Measurements from ENCODE around the gene HARBI1. TPM values are rescaled to one million over a fixed set of nuclear protein-coding genes. Genes with fewer than 3 reads are reported as not detected.
A peak's percentile ranks its signal among the peaks of the same experiment; 100 is the strongest.

The HARBI1 gene
- total and polyA plus RNA-seq, 2 donors (not counting 1 experiment from before 2014, with no cell fraction given): 4.9 to 7.6 TPM

- Histone ChIP-seq H3K9me3 (ENCODE audit: control insufficient read depth, insufficient read depth, low read depth, low read length) (no peaks in the 10 kb centered on the region), H3K79me2 (ENCODE audit: control insufficient read depth, insufficient read depth, low read length) (peaks cover 28% of the 10 kb centered on the region), H3K4me3 (replicated peaks in 1 of 4; ENCODE audit: control extremely low read depth in 1 of 4, insufficient read depth in 1 of 4, low read depth in 3 of 4, low read length in 4 of 4) (no peak overlapping the region), H3K27me3 (ENCODE audit: control insufficient read depth, insufficient read depth, low read length) (no peaks in the 10 kb centered on the region), H3K4me1 (ENCODE audit: control insufficient read depth, extremely low read depth, insufficient read depth, low read length) (peaks cover 4% of the 10 kb centered on the region), H3K4me2 (ENCODE audit: extremely low read depth, insufficient read depth, low read length) (no peak overlapping the region), H3K27ac (ENCODE audit: insufficient read depth, low read length) (no peak overlapping the region), H3K9ac (ENCODE audit: insufficient read depth, low read length) (no peak overlapping the region), H3K36me3 (ENCODE audit: control insufficient read depth, insufficient read depth, low read length) (no peaks in the 10 kb centered on the region), H2AFZ (ENCODE audit: low read length) (no peak overlapping the region), H4K20me1 (ENCODE audit: control insufficient read depth, extremely low read depth, insufficient read depth, low read length) (no peaks in the 10 kb centered on the region)
- no peak for DNase-seq (ENCODE audit: low read depth in 2 of 2)
- no peak for TF ChIP-seq EZH2 (IDR thresholded peaks at IDR 0.05; ENCODE audit: low read length, missing control alignments)
- TF ChIP-seq, protein P1, sequence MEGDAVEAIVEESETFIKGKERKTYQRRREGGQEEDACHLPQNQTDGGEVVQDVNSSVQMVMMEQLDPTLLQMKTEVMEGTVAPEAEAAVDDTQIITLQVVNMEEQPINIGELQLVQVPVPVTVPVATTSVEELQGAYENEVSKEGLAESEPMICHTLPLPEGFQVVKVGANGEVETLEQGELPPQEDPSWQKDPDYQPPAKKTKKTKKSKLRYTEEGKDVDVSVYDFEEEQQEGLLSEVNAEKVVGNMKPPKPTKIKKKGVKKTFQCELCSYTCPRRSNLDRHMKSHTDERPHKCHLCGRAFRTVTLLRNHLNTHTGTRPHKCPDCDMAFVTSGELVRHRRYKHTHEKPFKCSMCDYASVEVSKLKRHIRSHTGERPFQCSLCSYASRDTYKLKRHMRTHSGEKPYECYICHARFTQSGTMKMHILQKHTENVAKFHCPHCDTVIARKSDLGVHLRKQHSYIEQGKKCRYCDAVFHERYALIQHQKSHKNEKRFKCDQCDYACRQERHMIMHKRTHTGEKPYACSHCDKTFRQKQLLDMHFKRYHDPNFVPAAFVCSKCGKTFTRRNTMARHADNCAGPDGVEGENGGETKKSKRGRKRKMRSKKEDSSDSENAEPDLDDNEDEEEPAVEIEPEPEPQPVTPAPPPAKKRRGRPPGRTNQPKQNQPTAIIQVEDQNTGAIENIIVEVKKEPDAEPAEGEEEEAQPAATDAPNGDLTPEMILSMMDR (conservative IDR thresholded peaks at IDR 0.05 in 1 of 2, IDR thresholded peaks at IDR 0.05 in 1 of 2; ENCODE audit: low read depth in 1 of 2, low read length in 2 of 2): no peak
Observed at GRCh38 chr11:46562527-46562926, 54.5 kb downstream of the HARBI1 start.

DNA sequence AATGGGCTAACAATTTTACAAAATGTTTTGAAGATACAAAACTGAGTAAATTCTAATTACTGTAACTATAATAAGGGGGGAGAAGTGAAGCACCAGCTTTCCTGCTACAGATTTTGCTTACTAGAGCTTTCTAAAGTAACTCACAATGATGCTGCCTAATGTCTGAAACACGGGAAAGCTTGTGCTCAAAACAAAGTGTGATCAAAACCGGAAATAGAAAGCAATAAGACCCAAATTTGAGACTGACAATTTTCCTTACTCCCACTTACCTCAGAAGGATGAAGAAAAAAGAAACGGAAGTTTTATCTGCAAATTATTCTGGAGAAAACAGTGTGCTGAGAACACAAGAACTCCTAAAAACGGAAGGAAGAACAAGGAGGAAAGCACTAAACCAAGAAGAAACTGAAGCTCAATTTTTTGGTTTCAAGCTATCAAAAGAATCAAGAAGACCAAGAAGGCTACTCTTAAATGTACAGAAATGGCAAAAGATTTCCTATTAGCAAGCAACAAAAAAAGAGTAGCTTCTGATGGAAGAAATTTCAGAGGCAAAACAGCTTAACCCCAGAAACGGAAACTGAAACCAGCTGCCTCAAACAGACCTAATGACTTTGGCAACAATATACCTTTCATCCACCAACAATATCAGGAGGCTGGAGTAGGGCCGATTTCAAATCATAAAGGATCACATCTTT is 56.6 kb downstream of the HARBI1 start:
- H3K36me3 ChIP-seq (ENCODE audit: control insufficient read depth, insufficient read depth, low read length): no peaks in the 10 kb centered on the region
- H3K4me3 ChIP-seq (replicated peaks in 1 of 4; ENCODE audit: control extremely low read depth in 1 of 4, insufficient read depth in 1 of 4, low read depth in 3 of 4, low read length in 4 of 4): peak overlapping the region; percentile 2 to 66 (median 34)
- no peaks in the 10 kb centered on the region for H3K9me3 ChIP-seq (ENCODE audit: control insufficient read depth, insufficient read depth, low read depth, low read length)
- H4K20me1 ChIP-seq (ENCODE audit: control insufficient read depth, extremely low read depth, insufficient read depth, low read length): no peaks in the 10 kb centered on the region
- H3K9ac ChIP-seq (ENCODE audit: insufficient read depth, low read length): no peak overlapping the region
- TF ChIP-seq, protein P1 (conservative IDR thresholded peaks at IDR 0.05 in 1 of 2, IDR thresholded peaks at IDR 0.05 in 1 of 2; ENCODE audit: low read depth in 1 of 2, low read length in 2 of 2): no peak
- no peak for TF ChIP-seq EZH2 (IDR thresholded peaks at IDR 0.05; ENCODE audit: low read length, missing control alignments)
- H3K79me2 ChIP-seq (ENCODE audit: control insufficient read depth, insufficient read depth, low read length): peaks cover 32% of the 10 kb centered on the region
- DNase-seq (ENCODE audit: low read depth in 2 of 2): peak; percentile 38 to 59
- H3K4me1 ChIP-seq (ENCODE audit: control insufficient read depth, extremely low read depth, insufficient read depth, low read length): peaks cover 5% of the 10 kb centered on the region
- no peak overlapping the region for H2AFZ ChIP-seq (ENCODE audit: low read length)
- peak overlapping the region; percentile 49 for H3K4me2 ChIP-seq (ENCODE audit: extremely low read depth, insufficient read depth, low read length)
- H3K27me3 ChIP-seq (ENCODE audit: control insufficient read depth, insufficient read depth, low read length): no peaks in the 10 kb centered on the region
- peak overlapping the region; percentile 28 for H3K27ac ChIP-seq (ENCODE audit: insufficient read depth, low read length)

DNA sequence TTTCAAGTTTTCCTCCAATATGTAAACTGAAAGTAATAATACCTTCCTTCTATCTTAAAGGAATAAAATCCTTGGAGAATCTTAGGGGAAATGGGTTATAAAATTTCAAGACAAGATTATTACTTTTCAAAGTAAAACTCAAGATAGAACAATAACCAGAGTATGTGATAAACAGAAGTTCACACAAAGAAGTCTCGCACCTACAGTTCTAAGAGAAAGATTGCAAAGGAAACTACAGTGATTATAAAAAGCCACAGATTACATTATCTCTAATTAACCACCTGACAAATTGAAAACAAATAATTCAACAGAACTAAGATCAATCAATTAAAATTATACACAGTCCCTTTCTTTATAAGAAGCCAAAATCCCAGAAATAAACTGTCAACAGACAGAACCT is 57.2 kb downstream of the HARBI1 start:
- DNase-seq (ENCODE audit: low read depth in 2 of 2): no peak
- peak overlapping the region in 2 of 4 experiments; percentile 20 to 47 for H3K4me3 ChIP-seq (replicated peaks in 1 of 4; ENCODE audit: control extremely low read depth in 1 of 4, insufficient read depth in 1 of 4, low read depth in 3 of 4, low read length in 4 of 4)
- no peaks in the 10 kb centered on the region for H4K20me1 ChIP-seq (ENCODE audit: control insufficient read depth, extremely low read depth, insufficient read depth, low read length)
- no peaks in the 10 kb centered on the region for H3K9me3 ChIP-seq (ENCODE audit: control insufficient read depth, insufficient read depth, low read depth, low read length)
- H3K9ac ChIP-seq (ENCODE audit: insufficient read depth, low read length): no peak overlapping the region
- H3K36me3 ChIP-seq (ENCODE audit: control insufficient read depth, insufficient read depth, low read length): no peaks in the 10 kb centered on the region
- no peaks in the 10 kb centered on the region for H3K27me3 ChIP-seq (ENCODE audit: control insufficient read depth, insufficient read depth, low read length)
- H2AFZ ChIP-seq (ENCODE audit: low read length): no peak overlapping the region
- H3K27ac ChIP-seq (ENCODE audit: insufficient read depth, low read length): no peak overlapping the region
- H3K4me1 ChIP-seq (ENCODE audit: control insufficient read depth, extremely low read depth, insufficient read depth, low read length): peaks cover 7% of the 10 kb centered on the region
- peaks cover 30% of the 10 kb centered on the region for H3K79me2 ChIP-seq (ENCODE audit: control insufficient read depth, insufficient read depth, low read length)
- no peak for TF ChIP-seq EZH2 (IDR thresholded peaks at IDR 0.05; ENCODE audit: low read length, missing control alignments)
- TF ChIP-seq, protein P1 (conservative IDR thresholded peaks at IDR 0.05 in 1 of 2, IDR thresholded peaks at IDR 0.05 in 1 of 2; ENCODE audit: low read depth in 1 of 2, low read length in 2 of 2): no peak
- peak overlapping the region; percentile 49 for H3K4me2 ChIP-seq (ENCODE audit: extremely low read depth, insufficient read depth, low read length)
